Right forelimb (tissue), 1 donor: Measurements from ENCODE around the gene DNAH2.

Experiments used
- DNase-seq: peaks from one replicate; pipeline ENCODE4 v3.0.0-alpha.2; 2018

Gene DNAH2, protein sequence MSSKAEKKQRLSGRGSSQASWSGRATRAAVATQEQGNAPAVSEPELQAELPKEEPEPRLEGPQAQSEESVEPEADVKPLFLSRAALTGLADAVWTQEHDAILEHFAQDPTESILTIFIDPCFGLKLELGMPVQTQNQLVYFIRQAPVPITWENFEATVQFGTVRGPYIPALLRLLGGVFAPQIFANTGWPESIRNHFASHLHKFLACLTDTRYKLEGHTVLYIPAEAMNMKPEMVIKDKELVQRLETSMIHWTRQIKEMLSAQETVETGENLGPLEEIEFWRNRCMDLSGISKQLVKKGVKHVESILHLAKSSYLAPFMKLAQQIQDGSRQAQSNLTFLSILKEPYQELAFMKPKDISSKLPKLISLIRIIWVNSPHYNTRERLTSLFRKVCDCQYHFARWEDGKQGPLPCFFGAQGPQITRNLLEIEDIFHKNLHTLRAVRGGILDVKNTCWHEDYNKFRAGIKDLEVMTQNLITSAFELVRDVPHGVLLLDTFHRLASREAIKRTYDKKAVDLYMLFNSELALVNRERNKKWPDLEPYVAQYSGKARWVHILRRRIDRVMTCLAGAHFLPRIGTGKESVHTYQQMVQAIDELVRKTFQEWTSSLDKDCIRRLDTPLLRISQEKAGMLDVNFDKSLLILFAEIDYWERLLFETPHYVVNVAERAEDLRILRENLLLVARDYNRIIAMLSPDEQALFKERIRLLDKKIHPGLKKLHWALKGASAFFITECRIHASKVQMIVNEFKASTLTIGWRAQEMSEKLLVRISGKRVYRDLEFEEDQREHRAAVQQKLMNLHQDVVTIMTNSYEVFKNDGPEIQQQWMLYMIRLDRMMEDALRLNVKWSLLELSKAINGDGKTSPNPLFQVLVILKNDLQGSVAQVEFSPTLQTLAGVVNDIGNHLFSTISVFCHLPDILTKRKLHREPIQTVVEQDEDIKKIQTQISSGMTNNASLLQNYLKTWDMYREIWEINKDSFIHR (N-terminal part only)

DNA sequence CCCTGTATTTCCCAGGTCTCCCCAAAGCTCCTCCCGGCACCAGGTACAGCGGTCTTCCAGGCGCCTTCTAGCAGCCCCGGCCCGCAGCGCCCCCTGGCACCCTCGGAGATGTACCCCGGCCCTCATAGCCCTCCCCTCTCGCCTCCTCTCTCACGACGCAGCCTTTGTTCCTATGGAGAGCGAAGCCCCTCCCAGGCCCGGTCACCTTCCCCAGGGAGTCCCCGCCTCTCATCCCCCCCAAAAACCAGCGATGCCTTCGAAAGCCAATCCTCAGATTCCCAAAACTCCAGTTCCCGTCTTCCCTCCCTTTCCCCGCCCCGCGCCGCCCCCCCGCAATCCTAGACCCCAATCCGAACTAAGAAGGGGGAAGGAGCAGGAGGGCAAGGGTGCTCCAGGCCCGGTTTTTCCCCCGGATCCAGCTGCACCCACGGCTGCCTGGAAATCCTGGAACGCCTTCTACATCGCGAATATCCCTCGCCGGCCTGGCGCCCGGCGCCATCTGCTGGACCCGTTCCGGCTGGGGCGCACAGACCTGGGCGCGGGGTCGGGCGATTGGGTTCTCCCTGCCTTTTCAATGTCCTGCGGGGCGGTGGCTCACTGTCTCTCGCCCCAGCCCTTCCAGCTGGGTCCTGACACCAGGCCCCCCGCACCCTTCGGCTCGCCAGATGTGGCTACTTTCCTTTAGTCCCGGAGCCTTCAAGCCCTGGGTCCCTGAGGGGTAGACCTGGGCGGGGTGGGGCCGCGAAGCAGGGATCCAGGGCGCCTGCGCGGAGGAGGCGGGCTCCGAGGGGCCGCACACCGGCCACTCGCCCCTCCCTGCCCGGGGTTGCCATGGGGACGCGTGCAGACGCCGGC lies at the start of gene DNAH2:
TSS of gene DNAH2 (plus strand) at position 844 of the 855 bp plus-strand sequence. CDS start 1,991 bp downstream, outside the sequence.
- DNase-seq, result peak; percentile 90

DNA sequence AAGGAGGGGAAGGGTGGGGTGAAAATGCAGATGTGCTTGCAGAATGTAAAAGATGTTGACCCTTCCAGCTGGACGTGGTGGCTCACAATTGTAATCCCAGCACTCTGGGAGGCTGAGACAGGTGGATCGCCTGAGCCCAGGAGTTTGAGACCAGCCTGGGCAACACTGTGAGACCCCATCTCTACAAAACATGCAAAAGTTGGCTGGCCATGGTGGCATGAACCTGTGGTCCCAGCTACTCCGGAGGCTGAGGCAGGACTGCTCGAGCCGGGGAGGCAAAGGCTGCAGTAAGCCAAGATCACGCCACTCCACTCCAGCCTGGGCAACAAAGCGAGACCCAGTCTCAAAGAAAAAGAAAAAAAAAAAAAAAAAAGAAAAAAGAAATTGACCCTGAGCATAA lies 49.1 kb upstream of the DNAH2 start:
- DNase-seq, result no peak

DNA sequence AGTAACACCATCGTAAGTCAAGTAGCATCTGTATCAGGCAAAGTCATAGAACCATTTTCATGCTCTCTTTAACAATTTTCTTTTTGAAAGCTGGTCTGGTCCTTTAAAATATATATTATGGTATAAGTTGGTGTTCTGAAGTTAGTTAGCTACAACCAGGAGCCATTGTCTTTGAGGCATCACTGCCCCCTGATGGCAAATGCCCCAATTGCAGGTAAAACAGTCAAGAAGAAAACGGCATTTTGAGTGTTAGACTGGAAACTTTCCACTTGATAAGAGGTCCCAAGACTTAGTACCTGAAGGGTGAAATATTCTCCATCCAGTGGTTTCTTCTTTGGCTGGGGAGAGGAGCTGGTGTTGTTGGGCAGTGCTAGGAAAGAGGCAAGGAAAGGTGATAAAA lies 44.3 kb upstream of the DNAH2 start:
- no peak for DNase-seq

DNA sequence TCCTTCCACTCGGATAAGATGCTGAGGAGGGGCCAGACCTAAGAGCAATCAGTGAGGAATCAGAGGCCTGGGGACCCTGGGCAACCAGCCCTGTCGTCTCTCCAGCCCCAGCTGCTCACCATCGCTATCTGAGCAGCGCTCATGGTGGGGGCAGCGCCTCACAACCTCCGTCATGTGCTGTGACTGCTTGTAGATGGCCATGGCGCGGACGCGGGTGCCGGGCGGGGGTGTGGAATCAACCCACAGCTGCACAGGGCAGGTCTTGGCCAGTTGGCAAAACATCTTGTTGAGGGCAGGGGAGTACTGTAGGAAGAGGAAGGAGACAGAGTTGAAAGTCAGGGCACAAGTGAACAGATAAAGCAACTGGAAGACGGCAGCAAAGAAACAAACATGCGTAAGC lies 42.6 kb upstream of the DNAH2 start:
- no peak for DNase-seq

DNA sequence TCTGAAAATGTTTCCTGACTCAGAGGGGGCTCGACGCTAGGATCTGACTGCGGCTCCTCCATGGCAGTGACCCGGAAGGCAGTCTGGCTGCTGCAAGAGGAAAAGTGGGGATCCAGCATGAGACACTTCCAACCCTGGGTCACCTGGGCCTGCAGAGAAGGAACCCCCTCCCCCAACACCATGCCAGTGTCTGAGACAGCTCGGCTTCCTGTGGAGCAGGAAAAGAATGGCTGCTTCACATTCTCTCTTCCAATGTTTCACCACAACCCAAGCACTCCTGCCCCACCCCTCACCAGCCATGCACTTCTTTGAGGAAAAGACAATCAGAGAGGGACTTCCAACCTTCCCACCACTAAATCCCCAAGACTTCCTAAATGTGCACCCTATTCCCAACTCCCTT lies 41.0 kb upstream of the DNAH2 start:
- DNase-seq, result no peak

DNA sequence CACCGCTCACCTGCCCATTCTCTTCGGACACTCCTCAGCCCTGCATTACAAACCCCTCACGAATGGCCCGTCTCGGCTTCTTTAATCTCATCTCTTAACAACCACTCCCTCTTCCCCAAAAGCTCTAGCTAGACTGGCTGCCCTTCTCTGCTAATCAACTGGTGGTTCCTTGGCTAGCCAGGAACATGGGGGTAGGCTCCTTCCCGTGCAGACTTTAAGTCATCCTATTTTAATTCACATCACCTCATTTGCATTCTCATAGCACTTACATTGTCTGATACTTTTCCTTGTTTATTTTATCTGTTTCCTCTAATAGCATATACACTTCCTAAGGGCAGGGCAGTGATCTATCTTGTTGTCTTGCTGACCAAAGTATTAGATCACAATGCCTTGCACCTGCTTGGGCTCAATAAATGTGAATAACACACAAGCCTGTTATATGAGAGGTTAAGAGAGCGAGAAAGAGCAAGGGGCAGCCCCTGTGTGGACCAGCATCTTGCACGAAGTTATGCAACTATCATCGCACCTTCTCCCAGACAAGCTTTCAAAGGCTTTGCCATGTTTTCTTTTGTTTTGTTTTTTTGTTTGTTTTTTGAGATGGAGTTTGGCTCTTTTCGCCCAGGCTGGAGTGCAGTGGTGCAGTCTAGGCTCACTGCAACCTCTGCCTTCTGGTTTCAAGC lies 40.0 kb upstream of the DNAH2 start:
- DNase-seq, result no peak

DNA sequence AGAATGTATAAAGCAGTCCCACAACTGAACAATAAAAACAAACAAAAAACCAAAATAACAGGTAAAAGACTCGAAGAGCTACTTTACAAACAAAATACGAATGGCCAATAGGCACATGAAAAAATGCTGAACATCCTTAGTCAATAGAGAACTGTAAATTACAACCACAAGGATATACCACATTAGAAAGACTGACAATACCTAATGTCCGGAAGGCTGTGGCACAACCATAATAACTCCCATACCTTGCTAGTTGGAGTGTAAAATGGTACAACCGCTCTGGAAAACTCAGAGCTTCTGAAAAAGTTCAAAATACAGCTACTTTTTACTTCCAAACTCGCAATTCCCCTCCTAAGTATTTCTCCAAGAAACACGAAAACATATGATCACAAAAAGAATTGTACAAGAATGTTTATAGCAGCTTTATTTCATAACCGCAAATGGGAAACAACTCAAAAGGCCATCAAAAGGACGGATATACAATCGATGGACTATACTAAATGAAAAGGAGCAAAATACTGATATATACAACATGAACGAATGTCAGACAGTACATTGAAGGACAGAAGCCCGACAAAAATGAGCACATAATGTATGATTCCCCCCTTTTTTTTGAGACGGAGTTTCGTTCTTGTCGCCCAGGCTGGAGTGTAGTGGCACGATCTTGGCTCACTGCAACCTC lies 32.6 kb upstream of the DNAH2 start:
- no peak for DNase-seq

DNA sequence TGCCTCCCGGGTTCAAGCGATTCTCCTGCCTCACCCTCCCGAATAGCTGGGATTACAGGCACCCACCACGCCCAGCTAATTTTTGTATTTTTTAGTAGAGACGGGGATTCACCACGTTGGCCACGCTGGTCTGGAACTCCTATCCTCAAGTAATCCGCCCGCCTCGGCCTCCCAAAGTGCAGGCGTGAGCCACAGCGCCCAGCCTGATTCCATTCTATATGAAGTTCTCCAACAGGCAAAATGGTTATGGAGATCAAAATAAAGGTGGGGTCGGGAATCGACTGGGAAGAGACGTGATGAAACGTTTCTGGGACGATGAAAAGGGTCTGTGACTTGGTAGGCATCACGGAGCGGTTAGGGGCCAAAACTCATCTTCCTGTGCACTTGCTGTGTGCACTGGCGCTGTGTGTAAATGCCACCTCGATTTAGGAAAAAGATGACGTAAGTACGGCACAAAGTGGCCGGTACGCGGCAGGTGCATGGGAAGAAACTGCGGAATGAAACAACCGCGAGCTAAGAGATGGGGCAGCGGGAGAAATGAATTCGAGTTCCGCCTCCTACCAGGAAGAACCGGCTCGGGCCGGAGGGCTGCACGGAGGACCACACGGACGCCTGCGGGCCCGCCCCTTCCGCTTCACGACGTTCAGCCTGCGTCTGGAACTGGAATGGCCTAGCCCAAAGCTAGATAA lies 31.9 kb upstream of the DNAH2 start:
- peak; percentile 94 for DNase-seq

DNA sequence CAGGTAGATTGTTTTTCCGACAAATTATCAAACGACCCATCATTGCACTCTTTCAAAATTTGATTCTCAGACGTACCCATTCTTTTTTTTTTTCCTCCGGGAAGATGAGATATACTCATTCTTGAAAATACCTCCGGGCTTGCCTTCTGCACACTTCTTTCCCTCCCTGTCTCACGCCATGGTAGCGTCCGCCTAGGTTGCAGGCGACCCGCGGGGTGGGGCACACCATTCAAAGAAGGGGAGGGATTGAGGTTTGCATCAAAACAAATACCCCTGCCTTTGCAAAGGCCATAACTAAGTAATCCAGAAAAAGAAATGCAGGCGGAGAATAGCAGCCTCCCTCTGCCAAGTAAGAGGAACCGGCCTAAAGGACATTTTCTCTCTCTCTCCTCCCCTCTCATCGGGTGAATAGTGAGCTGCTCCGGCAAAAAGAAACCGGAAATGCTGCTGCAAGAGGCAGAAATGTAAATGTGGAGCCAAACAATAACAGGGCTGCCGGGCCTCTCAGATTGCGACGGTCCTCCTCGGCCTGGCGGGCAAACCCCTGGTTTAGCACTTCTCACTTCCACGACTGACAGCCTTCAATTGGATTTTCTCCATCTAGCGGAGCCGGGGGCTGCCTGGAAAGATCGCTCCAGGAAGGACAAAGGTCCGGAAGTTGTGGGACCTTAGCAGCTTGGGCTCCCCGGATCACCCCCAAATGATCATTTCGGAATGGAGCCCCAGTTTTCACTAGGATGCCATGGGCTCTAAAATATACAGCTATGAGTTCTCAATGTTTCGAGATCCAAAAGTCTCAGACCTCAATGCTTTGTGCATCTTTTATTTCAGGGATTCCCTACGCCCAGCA lies 31.1 kb upstream of the DNAH2 start:
- DNase-seq, result peak; percentile 91

DNA sequence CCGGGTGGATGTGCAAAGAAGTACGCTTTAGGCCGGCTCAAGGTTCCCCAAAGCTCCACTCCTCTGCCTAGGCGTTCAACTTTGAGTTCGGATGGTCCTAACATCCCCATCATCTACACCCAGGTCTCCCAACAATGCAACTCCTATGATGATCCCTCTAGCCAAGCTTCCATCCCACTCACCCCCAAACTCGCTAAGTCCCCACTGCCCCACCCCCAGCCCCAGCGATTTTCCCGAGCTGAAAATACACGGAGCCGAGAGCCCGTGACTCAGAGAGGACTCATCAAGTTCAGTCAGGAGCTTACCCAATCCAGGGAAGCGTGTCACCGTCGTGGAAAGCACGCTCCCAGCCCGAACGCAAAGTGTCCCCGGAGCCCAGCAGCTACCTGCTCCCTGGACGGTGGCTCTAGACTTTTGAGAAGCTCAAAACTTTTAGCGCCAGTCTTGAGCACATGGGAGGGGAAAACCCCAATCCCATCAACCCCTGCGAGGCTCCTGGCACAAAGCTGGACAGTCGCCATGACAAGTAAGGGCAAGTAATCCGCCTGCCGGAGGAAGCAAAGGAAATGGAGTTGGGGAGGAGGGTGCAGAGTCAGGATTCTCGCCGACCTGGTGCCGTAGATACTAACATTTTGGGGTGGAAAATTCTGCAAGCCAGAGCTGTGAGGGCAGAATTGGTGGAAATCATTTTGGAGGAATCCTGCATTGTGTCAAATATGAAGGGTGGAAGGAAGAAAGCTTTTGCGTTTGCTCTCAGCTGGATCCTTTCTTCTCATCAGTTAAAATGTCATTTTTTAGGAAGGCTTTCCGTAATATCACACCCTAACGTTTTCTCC lies 30.3 kb upstream of the DNAH2 start, which contains the start of gene TP53:
TSS of gene TP53 (minus strand) at position 419 of the 836 bp plus-strand sequence. CDS start 10,896 bp downstream, outside the sequence.
- DNase-seq, result peak; percentile 89

DNA sequence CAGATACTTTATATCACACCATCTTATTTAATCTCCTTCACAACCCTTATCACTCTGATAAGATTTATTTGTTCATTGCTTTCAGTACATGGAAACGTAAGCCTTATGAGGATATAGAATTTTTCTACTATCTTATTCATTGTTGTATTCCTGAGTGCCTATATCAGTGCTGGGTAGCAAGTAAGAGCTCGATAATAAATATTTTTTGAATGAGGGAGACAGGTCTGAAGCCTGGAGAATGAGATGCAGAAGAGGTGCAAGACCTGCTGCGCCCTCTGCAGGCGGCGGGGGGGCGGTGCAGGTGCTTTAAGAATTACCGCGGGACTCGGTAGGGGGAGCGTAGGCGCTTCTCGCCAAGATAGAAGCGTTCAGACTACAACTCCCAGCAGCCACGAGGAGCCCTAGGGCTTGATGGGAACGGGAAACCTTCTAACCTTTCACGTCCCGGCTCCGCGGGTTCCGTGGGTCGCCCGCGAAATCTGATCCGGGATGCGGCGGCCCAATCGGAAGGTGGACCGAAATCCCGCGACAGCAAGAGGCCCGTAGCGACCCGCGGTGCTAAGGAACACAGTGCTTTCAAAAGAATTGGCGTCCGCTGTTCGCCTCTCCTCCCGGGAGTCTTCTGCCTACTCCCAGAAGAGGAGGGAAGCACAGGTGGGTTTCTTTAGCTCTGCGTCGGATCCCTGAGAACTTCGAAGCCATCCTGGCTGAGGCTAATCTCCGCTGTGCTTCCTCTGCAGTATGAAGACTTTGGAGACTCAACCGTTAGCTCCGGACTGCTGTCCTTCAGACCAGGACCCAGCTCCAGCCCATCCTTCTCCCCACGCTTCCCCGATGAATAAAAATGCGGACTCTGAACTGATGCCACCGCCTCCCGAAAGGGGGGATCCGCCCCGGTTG lies 29.4 kb upstream of the DNAH2 start, which contains the start of gene WRAP53:
TSS of gene WRAP53 (plus strand) at position 570 of the 900 bp plus-strand sequence. CDS start at position 742, 172 bp downstream.
- peak; percentile 98 for DNase-seq

DNA sequence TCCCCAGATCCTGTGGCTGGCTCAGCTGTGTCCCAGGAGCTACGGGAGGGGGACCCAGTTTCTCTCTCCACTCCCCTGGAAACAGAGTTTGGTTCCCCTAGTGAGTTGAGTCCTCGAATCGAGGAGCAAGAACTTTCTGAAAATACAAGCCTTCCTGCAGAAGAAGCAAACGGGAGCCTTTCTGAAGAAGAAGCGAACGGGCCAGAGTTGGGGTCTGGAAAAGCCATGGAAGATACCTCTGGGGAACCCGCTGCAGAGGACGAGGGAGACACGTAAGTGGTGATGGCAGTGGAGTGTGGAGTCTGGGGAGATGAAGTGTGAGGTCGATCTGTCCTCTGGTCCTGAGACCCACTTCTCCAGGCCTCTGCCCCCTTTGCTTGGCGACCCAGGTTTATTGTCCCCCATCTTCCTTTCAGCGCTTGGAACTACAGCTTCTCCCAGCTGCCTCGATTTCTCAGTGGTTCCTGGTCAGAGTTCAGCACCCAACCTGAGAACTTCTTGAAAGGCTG lies 28.7 kb upstream of the DNAH2 start:
- no peak for DNase-seq

DNA sequence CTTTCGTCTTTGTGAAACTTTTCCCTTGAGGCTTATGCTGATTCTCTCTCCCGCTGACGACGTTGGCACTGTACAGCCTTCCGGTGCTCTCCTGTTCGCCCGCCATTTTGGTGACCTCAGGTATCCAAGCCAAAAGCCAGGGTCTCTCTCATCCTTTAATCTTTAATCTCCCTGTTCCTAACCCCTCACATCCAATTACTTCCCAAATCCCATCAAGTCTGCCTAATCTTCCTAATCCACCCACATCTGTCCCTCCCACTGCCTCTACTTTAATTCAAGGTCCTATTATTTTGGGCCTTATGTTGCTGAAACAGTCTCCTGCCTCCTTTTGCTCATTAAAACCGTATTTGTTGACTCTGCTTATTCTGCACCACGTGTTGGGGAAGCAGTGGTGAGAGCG lies 22.0 kb upstream of the DNAH2 start:
- no peak for DNase-seq

DNA sequence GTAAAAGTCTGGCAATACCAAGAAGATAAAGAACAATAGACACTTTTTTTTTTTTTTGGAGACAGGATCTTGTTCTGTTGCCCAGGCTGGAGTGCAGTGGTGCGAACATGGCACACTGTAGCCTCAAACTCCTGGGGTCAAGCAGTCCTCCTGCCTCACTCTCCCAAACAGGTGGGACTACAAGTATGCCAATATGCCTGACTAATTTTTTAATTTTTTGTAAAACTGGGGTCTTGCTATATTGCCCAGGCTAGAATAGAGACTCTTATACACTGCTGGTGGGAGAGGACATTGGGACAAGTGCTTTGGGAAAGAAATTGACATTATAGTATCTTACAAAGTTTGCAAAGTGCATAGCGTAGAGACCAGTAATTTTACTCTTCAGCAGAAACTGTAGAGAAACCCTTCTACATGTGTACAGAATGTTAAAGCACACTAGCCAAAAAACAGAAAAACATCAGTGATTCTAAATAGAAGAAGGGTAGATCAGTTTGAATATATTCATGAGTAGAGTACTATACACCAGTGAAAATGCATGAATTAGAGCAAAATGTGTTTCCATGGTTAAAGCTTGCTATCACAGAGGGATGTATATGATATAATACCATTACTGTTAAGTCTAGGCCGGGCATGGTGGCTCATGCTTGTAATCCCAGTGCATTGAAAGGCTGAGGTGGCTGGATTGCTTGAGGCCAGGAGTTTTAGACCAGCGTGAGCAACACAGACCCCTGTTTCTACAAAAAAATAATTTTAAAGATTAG lies 19.5 kb upstream of the DNAH2 start:
- DNase-seq, result no peak

DNA sequence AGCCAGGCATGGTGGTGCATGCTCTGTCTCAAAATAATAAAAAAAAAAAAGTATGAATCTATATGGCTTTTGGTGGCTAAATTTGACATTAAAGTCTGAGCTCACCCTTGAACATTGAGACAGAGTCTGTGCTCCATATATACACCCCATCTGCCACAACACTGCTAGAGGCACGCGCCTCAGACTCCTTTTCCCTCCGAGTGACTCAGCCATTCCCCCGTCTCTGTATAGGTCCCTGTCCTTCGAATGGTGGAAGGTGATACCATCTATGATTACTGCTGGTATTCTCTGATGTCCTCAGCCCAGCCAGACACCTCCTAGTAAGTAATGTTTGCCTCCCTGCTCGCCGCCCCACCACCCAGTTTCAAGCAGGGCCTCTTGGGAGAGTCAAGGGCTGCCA lies 17.0 kb upstream of the DNAH2 start:
- DNase-seq, result no peak

DNA sequence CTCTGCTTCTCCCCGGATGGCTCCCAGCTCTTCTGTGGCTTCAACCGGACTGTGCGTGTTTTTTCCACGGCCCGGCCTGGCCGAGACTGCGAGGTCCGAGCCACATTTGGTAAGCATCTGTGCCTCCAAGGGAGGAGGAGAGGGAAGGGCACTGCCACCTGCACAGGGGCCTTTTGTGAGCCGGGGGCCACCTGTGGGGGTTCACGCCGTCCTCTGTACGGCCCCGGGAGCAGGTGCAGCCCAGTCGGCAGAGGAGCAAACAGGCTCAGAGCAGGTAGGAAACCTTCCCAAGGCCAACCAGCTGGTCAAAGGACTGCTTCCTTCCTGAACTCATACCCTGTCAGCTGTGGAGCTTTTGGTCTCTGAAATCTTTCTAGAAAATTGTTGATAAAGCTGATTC lies 15.9 kb upstream of the DNAH2 start:
- DNase-seq, result no peak

DNA sequence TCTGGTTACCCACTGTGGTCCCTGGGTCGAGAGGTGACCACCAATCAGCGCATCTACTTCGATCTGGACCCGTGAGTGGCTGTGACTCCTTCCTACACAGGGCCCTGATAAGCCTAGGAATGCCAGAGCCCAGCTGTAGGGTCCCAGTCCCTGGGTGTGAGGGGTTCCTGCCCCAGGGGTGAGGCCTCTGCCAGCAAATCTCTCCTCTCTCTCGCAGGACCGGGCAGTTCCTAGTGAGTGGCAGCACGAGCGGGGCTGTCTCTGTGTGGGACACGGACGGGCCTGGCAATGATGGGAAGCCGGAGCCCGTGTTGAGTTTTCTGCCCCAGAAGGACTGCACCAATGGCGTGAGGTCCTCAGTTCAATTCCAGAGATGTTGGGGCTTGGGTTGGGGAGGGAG lies 14.8 kb upstream of the DNAH2 start:
- DNase-seq, result no peak
